Lower leg skin (tissue), 3 donors: ENCODE results near the gene DDX10.

ENCODE experiments used
- POLR2A ChIP-seq, 2 donors: fragments of 450-650 bp; IDR thresholded peaks; one replicate each; pipeline ENCODE4 v1.6.1; 2016 to 2017; ENCODE audit warnings: antibody characterized with exemption in 2 of 2, mild to moderate bottlenecking in 1 of 2, moderate library complexity in 1 of 2
- TF ChIP-seq, protein P1 (sequence below), 3 donors: fragments of 450-650 bp; IDR thresholded peaks; one replicate each; pipeline ENCODE4 v1.5.1; 2016; ENCODE audit warnings: antibody characterized with exemption in 3 of 3, mild to moderate bottlenecking in 3 of 3, moderate library complexity in 2 of 3

DNA sequence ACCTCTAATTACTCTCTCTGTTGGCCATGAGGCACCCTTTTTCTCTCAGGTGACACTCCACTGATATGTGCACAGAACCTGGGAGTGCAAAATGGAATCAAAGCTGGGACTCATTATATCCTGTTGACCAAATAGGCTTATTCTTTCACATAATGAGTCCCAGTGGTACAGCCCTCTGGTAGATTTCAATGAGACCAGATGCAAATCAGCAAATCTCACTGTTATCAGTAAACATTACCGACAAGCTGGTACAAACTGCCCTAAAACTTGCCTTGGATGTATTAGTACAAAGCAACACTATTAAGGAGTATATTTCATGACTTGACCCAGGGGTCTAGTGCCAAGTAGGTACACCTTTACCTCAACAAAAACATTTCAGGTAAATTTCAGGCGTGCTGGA lies 128.3 kb downstream of the DDX10 start:
- TF ChIP-seq, protein P1, sequence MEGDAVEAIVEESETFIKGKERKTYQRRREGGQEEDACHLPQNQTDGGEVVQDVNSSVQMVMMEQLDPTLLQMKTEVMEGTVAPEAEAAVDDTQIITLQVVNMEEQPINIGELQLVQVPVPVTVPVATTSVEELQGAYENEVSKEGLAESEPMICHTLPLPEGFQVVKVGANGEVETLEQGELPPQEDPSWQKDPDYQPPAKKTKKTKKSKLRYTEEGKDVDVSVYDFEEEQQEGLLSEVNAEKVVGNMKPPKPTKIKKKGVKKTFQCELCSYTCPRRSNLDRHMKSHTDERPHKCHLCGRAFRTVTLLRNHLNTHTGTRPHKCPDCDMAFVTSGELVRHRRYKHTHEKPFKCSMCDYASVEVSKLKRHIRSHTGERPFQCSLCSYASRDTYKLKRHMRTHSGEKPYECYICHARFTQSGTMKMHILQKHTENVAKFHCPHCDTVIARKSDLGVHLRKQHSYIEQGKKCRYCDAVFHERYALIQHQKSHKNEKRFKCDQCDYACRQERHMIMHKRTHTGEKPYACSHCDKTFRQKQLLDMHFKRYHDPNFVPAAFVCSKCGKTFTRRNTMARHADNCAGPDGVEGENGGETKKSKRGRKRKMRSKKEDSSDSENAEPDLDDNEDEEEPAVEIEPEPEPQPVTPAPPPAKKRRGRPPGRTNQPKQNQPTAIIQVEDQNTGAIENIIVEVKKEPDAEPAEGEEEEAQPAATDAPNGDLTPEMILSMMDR (IDR thresholded peaks at IDR 0.05), result no peak
- TF ChIP-seq POLR2A (IDR thresholded peaks at IDR 0.05), result no peak
